IMR-90 (cell line): ENCODE data around the gene HSD11B1L. TPM values are rescaled to one million over a fixed set of nuclear protein-coding genes. Genes with fewer than 3 reads are reported as not detected.

Experiments used
- ATAC-seq: fragments of 200-7000 bp; cut with Tn5 transposase; 2 replicates; pipeline ENCODE4 v1.9.1; 2020; ENCODE audit warnings: low read depth, mild to moderate bottlenecking, moderate library complexity
- BruUV-seq: library from RNA; stranded (reverse); fragments of 400-500 nt; replicated peaks from 2 replicates; lab custom pipeline; 2021; lab: Mats Ljungman, UMichigan
- CTCF ChIA-PET: fragments of 300-600 bp; formaldehyde crosslinking; extraction: SDS; loops from one replicate; lab custom pipeline; 2021; ENCODE audit warnings: antibody characterized with exemption; lab: Yijun Ruan, JAX
- POLR2A ChIA-PET: fragments of 300-600 bp; sonication (Branson Sonifier 250); formaldehyde crosslinking; loops from one replicate; lab custom pipeline; 2022; ENCODE audit warnings: antibody characterized with exemption; ENCODE audit not compliant: unreplicated experiment; lab: Charles Lee
- DNase-seq: peaks from one replicate; pipeline ENCODE4 v3.0.0; 2013
- H2AFZ ChIP-seq: replicated peaks from 2 replicates; pipeline ENCODE3; 2013; ENCODE audit warnings: low read length, mild to moderate bottlenecking; ENCODE audit not compliant: poor library complexity
- H2AK5ac ChIP-seq: 2 replicates; pipeline ENCODE4 v1.6.1; 2013; ENCODE audit warnings: low read depth, low read length, inconsistent platforms
- H2AK9ac ChIP-seq: replicated peaks from 2 replicates; pipeline ENCODE3; 2013; ENCODE audit warnings: mild to moderate bottlenecking, low read depth, low read length, moderate library complexity; ENCODE audit not compliant: poor library complexity
- H2BK120ac ChIP-seq: 2 replicates; pipeline ENCODE4 v1.6.1; 2013; ENCODE audit warnings: low read depth, low read length, inconsistent platforms
- H2BK15ac ChIP-seq: 3 replicates; pipeline ENCODE4 v1.6.1; 2013; ENCODE audit warnings: low read depth, low read length, inconsistent platforms
- H2BK20ac ChIP-seq: 2 replicates; pipeline ENCODE4 v1.6.1; 2013; ENCODE audit warnings: low read depth, mild to moderate bottlenecking, inconsistent platforms, low read length, moderate library complexity
- H2BK5ac ChIP-seq: 2 replicates; pipeline ENCODE4 v1.6.1; 2013; ENCODE audit warnings: mild to moderate bottlenecking, low read depth, low read length, inconsistent platforms; ENCODE audit not compliant: poor library complexity, severe bottlenecking
- H3K14ac ChIP-seq: replicated peaks from 2 replicates; pipeline ENCODE4 v1.6.1; 2013; ENCODE audit warnings: low read depth, low read length, inconsistent platforms
- H3K18ac ChIP-seq: 2 replicates; pipeline ENCODE4 v1.6.1; 2013; ENCODE audit warnings: low read depth, low read length, control low read depth
- H3K23ac ChIP-seq: 2 replicates; pipeline ENCODE4 v1.6.1; 2013; ENCODE audit warnings: low read depth, low read length, inconsistent platforms
- H3K27ac ChIP-seq: 2 replicates; pipeline ENCODE4 v1.5.1; 2013; ENCODE audit warnings: mild to moderate bottlenecking, control low read depth, low read length; ENCODE audit not compliant: insufficient read depth
- H3K27me3 ChIP-seq: 2 replicates; pipeline ENCODE4 v1.6.1; 2013; ENCODE audit warnings: low read length; ENCODE audit not compliant: control insufficient read depth, insufficient read depth
- H3K36me3 ChIP-seq: 2 replicates; pipeline ENCODE4 v1.6.1; 2013; ENCODE audit warnings: low read length, mixed read lengths; ENCODE audit not compliant: control insufficient read depth, insufficient read depth
- H3K4ac ChIP-seq: 2 replicates; pipeline ENCODE4 v1.6.1; 2013; ENCODE audit warnings: low read depth, low read length, inconsistent platforms
- H3K4me1 ChIP-seq: 2 replicates; pipeline ENCODE4 v1.6.1; 2013; ENCODE audit warnings: low read length, mixed read lengths; ENCODE audit not compliant: control insufficient read depth, insufficient read depth
- H3K4me2 ChIP-seq: 2 replicates; pipeline ENCODE4 v1.6.1; 2013; ENCODE audit warnings: low read depth, mild to moderate bottlenecking, control low read depth, low read length, moderate library complexity
- H3K4me3 ChIP-seq: 2 replicates; pipeline ENCODE4 v1.5.1; 2013; ENCODE audit warnings: low read depth, mild to moderate bottlenecking, control low read depth, low read length, moderate library complexity; ENCODE audit not compliant: insufficient read depth
- H3K56ac ChIP-seq: 2 replicates; pipeline ENCODE4 v1.6.1; 2013; ENCODE audit warnings: low read length, inconsistent platforms; ENCODE audit not compliant: insufficient read depth; ENCODE audit errors: extremely low read depth
- H3K79me1 ChIP-seq, 2 experiments: 2 replicates each; pipeline ENCODE4 v1.6.1; 2013; ENCODE audit warnings: low read length in 2 of 2, inconsistent platforms in 1 of 2, low read depth in 1 of 2
- H3K9ac ChIP-seq: 2 replicates; pipeline ENCODE4 v1.6.1; 2013; ENCODE audit warnings: low read depth, low read length, control low read depth
- H3K9me1 ChIP-seq: 2 replicates; pipeline ENCODE4 v1.6.1; 2013; ENCODE audit warnings: low read length, inconsistent platforms; ENCODE audit not compliant: insufficient read depth
- H3K9me3 ChIP-seq: 2 replicates; pipeline ENCODE4 v1.6.1; 2013; ENCODE audit warnings: low read length; ENCODE audit not compliant: control insufficient read depth, insufficient read depth
- H4K20me1 ChIP-seq: 2 replicates; pipeline ENCODE4 v1.6.1; 2013; ENCODE audit warnings: low read length, inconsistent platforms; ENCODE audit not compliant: insufficient read depth
- H4K5ac ChIP-seq: 2 replicates; pipeline ENCODE4 v1.6.1; 2013; ENCODE audit warnings: mild to moderate bottlenecking, low read depth, low read length, control low read depth
- H4K8ac ChIP-seq, 2 experiments: 2 replicates each; pipeline ENCODE4 v1.6.1; 2013; ENCODE audit warnings: low read depth in 2 of 2, low read length in 2 of 2, control low read depth in 1 of 2, inconsistent platforms in 1 of 2
- H4K91ac ChIP-seq: 2 replicates; pipeline ENCODE4 v1.6.1; 2013; ENCODE audit warnings: low read depth, low read length, inconsistent platforms; ENCODE audit not compliant: insufficient read depth
- BHLHE40 ChIP-seq: fragments of 150-350 bp; IDR thresholded peaks from 2 replicates; pipeline ENCODE4 v1.6.1; 2016; ENCODE audit warnings: mild to moderate bottlenecking, low read depth, low read length
- CEBPB ChIP-seq: IDR thresholded peaks from 2 replicates; pipeline ENCODE4 v1.6.1; 2012; ENCODE audit warnings: low read depth, low read length, improper control_type of control experiment
- CHD1 ChIP-seq: IDR thresholded peaks from 2 replicates; pipeline ENCODE4 v1.6.1; 2012; ENCODE audit warnings: low read depth, low read length, improper control_type of control experiment
- CTCF ChIP-seq: conservative IDR thresholded peaks from 2 replicates; pipeline ENCODE4 v1.5.1; 2012; ENCODE audit warnings: mild to moderate bottlenecking, low read depth, low read length, improper control_type of control experiment
- ELK1 ChIP-seq: fragments of 150-350 bp; IDR thresholded peaks from 2 replicates; pipeline ENCODE4 v1.6.1; 2016; ENCODE audit warnings: low read depth, mild to moderate bottlenecking, low read length, moderate library complexity, borderline replicate concordance
- FOS ChIP-seq: fragments of 150-350 bp; IDR thresholded peaks from 2 replicates; pipeline ENCODE4 v1.6.1; 2016; ENCODE audit warnings: low read depth, low read length
- MAFK ChIP-seq: IDR thresholded peaks from 2 replicates; pipeline ENCODE4 v1.6.1; 2012; ENCODE audit warnings: low read depth, low read length, improper control_type of control experiment
- MAZ ChIP-seq: IDR thresholded peaks from 2 replicates; pipeline ENCODE4 v1.6.1; 2012; ENCODE audit warnings: low read depth, mild to moderate bottlenecking, low read length, improper control_type of control experiment, moderate library complexity, borderline replicate concordance
- MXI1 ChIP-seq: IDR thresholded peaks from 2 replicates; pipeline ENCODE4 v1.6.1; 2012; ENCODE audit warnings: low read depth, mild to moderate bottlenecking, low read length, moderate library complexity, borderline replicate concordance
- NFE2L2 ChIP-seq: fragments of 150-350 bp; IDR thresholded peaks from 2 replicates; pipeline ENCODE4 v1.6.1; 2016; ENCODE audit warnings: low read depth, mild to moderate bottlenecking, low read length
- POLR2A ChIP-seq: IDR thresholded peaks from 2 replicates; pipeline ENCODE4 v1.6.1; 2012; ENCODE audit warnings: mild to moderate bottlenecking, low read depth, low read length
- RAD21 ChIP-seq: IDR thresholded peaks from 2 replicates; pipeline ENCODE4 v1.6.1; 2012; ENCODE audit warnings: low read length, improper control_type of control experiment
- RCOR1 ChIP-seq: IDR thresholded peaks from 2 replicates; pipeline ENCODE4 v1.6.1; 2012; ENCODE audit warnings: mild to moderate bottlenecking, low read length, improper control_type of control experiment; ENCODE audit not compliant: insufficient replicate concordance
- RFX5 ChIP-seq: IDR thresholded peaks from 2 replicates; pipeline ENCODE4 v1.8.0; 2012; ENCODE audit warnings: low read depth, mild to moderate bottlenecking, low read length, moderate library complexity
- SMC3 ChIP-seq: fragments of 150-350 bp; IDR thresholded peaks from 2 replicates; pipeline ENCODE4 v1.6.1; 2016; ENCODE audit warnings: low read depth, mild to moderate bottlenecking, antibody characterized with exemption, low read length, moderate library complexity
- USF2 ChIP-seq: fragments of 150-350 bp; IDR thresholded peaks from 2 replicates; pipeline ENCODE4 v1.6.1; 2017; ENCODE audit warnings: mild to moderate bottlenecking, antibody characterized with exemption, low read length, low read depth
- WGBS, 2 experiments: methylation state at CpG; one replicate each; pipeline versions ENCODE4 v1.1.5 to v1.1.7; 2013; ENCODE audit warnings: missing lambda C conversion rate in 2 of 2; ENCODE audit not compliant: insufficient read length in 1 of 2; ENCODE audit errors: extremely low coverage in 2 of 2; 5-methylcytosine and 5-hydroxymethylcytosine counted together
- dilution Hi-C: fragments of 300-500 bp; cut with HindIII; formaldehyde crosslinking; loops from one replicate; pipeline ENCODE4 v1.14.3; 2018; ENCODE audit warnings: low sequenced_read_pairs; ENCODE audit not compliant: unreplicated experiment
- in situ Hi-C: fragments of 300-500 bp; cut with MboI; formaldehyde crosslinking; loops from 3 replicates; pipeline ENCODE4 v1.14.3; 2019; ENCODE audit warnings: low sequenced_read_pairs, inconsistent platforms, mixed read lengths
- intact Hi-C: fragments of 100-400 bp; cut with micrococcal nuclease; formaldehyde crosslinking; loops from 2 replicates; pipeline ENCODE4 v1.10.0; 2022
- polyA plus RNA-seq, 3 experiments: library from polyadenylated mRNA; depleted of rRNA; stranded (reverse); fragments of >200 nt; gene quantifications; 2 replicates each; pipeline ENCODE4 v1.2.3, GENCODE V29; 2012; ENCODE audit warnings: low replicate concordance in 1 of 3
- total RNA-seq: library from RNA; depleted of rRNA; stranded (reverse); fragments of >200 nt; gene quantifications from 2 replicates; pipeline ENCODE4 v1.2.3, GENCODE V29; 2012

The HSD11B1L gene
- total and polyA plus RNA-seq, 2 of the 4 experiments (the other 2 are of a cell fraction): 2.2 to 7.2 TPM

- Histone ChIP-seq H4K8ac (no peak overlapping the region), H3K23ac (no peak overlapping the region), H4K91ac (no peak overlapping the region), H3K14ac (no peak overlapping the region), H3K27me3 (no peaks in the 10 kb centered on the region), H2AFZ (no peak overlapping the region), H3K9me3 (no peaks in the 10 kb centered on the region), H3K79me1 (peaks cover 15 to 19% of the 10 kb centered on the region in 2 experiments; a peak in 3 of 4 replicates), H3K9me1 (peaks cover 7% of the 10 kb centered on the region; the same call in 1 of the 2 replicates), H2BK120ac (no peak overlapping the region), H3K4me3 (no peak overlapping the region), H2BK5ac (no peak overlapping the region), H2BK20ac (no peak overlapping the region), H3K56ac (no peak overlapping the region), H3K18ac (no peak overlapping the region), H4K5ac (no peak overlapping the region), H4K20me1 (no peaks in the 10 kb centered on the region; the same call in 1 of the 2 replicates), H3K4me2 (no peak overlapping the region), H2AK5ac (no peak overlapping the region), H3K27ac (no peak overlapping the region), H3K36me3 (no peaks in the 10 kb centered on the region), H2BK15ac (no peak overlapping the region), H3K4me1 (peaks cover 7% of the 10 kb centered on the region), H3K9ac (no peak overlapping the region), H3K4ac (no peak overlapping the region), H2AK9ac (no peak overlapping the region)
- dilution Hi-C loops: no loop called here
- intact Hi-C loops: no loop called here
- ChIA-PET POLR2A (no interaction called here), CTCF (no interaction called here)
- no peak for ATAC-seq
- TF ChIP-seq RFX5: no peak
- no peak for TF ChIP-seq MXI1
- no peak for TF ChIP-seq CEBPB
- no peak for TF ChIP-seq RCOR1
- no peak for TF ChIP-seq SMC3
- no peak for TF ChIP-seq POLR2A
- no peak for TF ChIP-seq MAZ
- TF ChIP-seq USF2: no peak
- TF ChIP-seq RAD21: no peak
- no peak for TF ChIP-seq ELK1
- no peak for TF ChIP-seq MAFK
- TF ChIP-seq CTCF: no peak
- TF ChIP-seq BHLHE40: no peak
- no peak for TF ChIP-seq NFE2L2
- TF ChIP-seq FOS: no peak
- TF ChIP-seq CHD1: no peak
- DNase-seq: no peak
- no TSS peak for BruUV-seq
- in situ Hi-C loops: no loop called here
- 100% methylated on average over 4 of the region's 22 CpGs; no CpG with 5 or more reads in 1 of the 2 experiments for WGBS, 2 experiments
These were observed 2.6 kb upstream of the HSD11B1L start for GRCh38 chr19:5678071-5678718.
